Putamen (tissue), 1 donor: ENCODE measurements around the gene KDM7A.
"Not testable (repeated sequence)": the region's sequence is repeated elsewhere in the genome, so short reads cannot be mapped to it uniquely, and the experiment has no call there.

Source experiments
- DNase-seq: peaks from one replicate; pipeline ENCODE4 v3.0.0-alpha.2; 2016; ENCODE audit warnings: low spot score

KDM7A gene

GRCh38 chr7:140156460-140157080 is 20.2 kb downstream of the KDM7A start:
- DNase-seq, result no peak

GRCh38 chr7:140155428-140155827 is 21.4 kb downstream of the KDM7A start:
- DNase-seq, result no peak

GRCh38 chr7:140153666-140154161 is 23.1 kb downstream of the KDM7A start:
- no peak for DNase-seq

- no peak for DNase-seq
Measured at GRCh38 chr7:140146574-140146973, 30.2 kb downstream of the KDM7A start.

- no peak for DNase-seq
Measured at GRCh38 chr7:140145709-140146108, 31.1 kb downstream of the KDM7A start.

- no peak for DNase-seq
Measured at GRCh38 chr7:140144821-140145220, 32.0 kb downstream of the KDM7A start.

- DNase-seq, result no peak
Measured at GRCh38 chr7:140143997-140144396, 32.8 kb downstream of the KDM7A start.

GRCh38 chr7:140142031-140142430 is 34.8 kb downstream of the KDM7A start:
- DNase-seq, result no peak

GRCh38 chr7:140141256-140141655 is 35.5 kb downstream of the KDM7A start:
- DNase-seq, result no peak

- DNase-seq, result no peak
Measured at GRCh38 chr7:140137078-140137477, 39.7 kb downstream of the KDM7A start.

- DNase-seq, result no peak
Measured at GRCh38 chr7:140136073-140136472, 40.7 kb downstream of the KDM7A start.

GRCh38 chr7:140134039-140134438 is 42.7 kb downstream of the KDM7A start:
- DNase-seq, result no peak

GRCh38 chr7:140127360-140128127 is 49.2 kb downstream of the KDM7A start:
- no peak for DNase-seq

GRCh38 chr7:140126435-140127034 is 50.2 kb downstream of the KDM7A start:
- no peak for DNase-seq

- no peak for DNase-seq
Measured at GRCh38 chr7:140122965-140123364, 53.8 kb downstream of the KDM7A start.

GRCh38 chr7:140121326-140121725 is 55.5 kb downstream of the KDM7A start:
- peak; percentile 43 for DNase-seq

- not testable (repeated sequence) for DNase-seq
Measured at GRCh38 chr7:140114817-140115216, 62.0 kb downstream of the KDM7A start.

- not testable (repeated sequence) for DNase-seq
Measured at GRCh38 chr7:140108777-140109176, 68.0 kb downstream of the KDM7A start.

GRCh38 chr7:140096459-140096858 is 80.3 kb downstream of the KDM7A start:
- no peak for DNase-seq

GRCh38 chr7:140093375-140093774 is 83.4 kb downstream of the KDM7A start:
- DNase-seq, result no peak

- no peak for DNase-seq
Measured at GRCh38 chr7:140085447-140085846, 91.3 kb downstream of the KDM7A start.

- no peak for DNase-seq
Measured at GRCh38 chr7:140084972-140085371, 91.8 kb downstream of the KDM7A start.

GRCh38 chr7:140084142-140084655 is 92.6 kb downstream of the KDM7A start:
- no peak for DNase-seq
